Coronary artery (tissue), 2 donors: ENCODE data around the gene NTRK3.

Experiments used
- DNase-seq: peaks from one replicate; pipeline ENCODE4 v3.0.0-alpha.2; 2017; ENCODE audit warnings: low spot score
- H3K27ac ChIP-seq, 2 donors: fragments of 200-600 bp; sonication (generic); one replicate each; pipeline ENCODE4 v1.5.1; 2016 to 2019
- H3K4me3 ChIP-seq: fragments of 200-600 bp; sonication (generic); 2 replicates; pipeline ENCODE4 v1.5.1; 2016; ENCODE audit warnings: mild to moderate bottlenecking, moderate library complexity
- CTCF ChIP-seq: fragments of 200-600 bp; sonication (generic); IDR thresholded peaks from one replicate; pipeline ENCODE4 v1.5.1; 2019; ENCODE audit warnings: antibody characterized with exemption

The NTRK3 gene

DNA sequence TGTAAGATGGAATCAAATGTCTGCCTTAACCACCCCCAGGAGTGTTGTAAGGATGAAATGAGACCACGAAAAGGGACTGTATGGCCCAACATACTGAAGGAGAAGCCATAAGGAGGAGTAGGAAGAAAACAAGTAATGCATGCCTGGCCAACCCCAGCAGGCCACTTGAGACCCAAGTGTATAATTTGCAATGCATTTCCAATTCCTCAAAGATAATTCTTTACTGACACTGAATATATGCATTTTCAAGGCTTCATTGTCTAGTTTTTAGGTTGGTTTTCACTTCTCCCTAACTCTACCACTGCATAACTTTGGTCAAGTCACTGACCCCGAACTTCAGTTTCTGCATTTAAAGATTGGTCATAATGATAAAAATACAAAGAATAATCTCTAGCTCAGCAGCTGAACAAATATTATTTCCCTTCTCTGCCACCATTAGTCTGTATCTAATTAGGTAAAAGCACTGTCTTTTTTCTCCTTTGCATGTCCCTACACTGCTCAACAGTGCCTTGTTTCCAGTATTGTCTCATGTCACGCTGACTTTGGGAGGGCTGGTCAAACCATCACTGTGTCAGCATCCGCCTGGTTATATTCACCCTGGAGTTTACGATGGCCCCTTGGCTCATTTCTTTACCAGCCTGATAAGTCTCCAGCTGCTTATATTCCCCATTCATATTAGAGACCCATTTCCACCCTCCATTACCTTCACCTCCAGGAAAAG lies 378.6 kb downstream of the NTRK3 start:
- Histone ChIP-seq H3K27ac (no peak overlapping the region), H3K4me3 (no peak overlapping the region)
- DNase-seq = no peak
- TF ChIP-seq CTCF = no peak

DNA sequence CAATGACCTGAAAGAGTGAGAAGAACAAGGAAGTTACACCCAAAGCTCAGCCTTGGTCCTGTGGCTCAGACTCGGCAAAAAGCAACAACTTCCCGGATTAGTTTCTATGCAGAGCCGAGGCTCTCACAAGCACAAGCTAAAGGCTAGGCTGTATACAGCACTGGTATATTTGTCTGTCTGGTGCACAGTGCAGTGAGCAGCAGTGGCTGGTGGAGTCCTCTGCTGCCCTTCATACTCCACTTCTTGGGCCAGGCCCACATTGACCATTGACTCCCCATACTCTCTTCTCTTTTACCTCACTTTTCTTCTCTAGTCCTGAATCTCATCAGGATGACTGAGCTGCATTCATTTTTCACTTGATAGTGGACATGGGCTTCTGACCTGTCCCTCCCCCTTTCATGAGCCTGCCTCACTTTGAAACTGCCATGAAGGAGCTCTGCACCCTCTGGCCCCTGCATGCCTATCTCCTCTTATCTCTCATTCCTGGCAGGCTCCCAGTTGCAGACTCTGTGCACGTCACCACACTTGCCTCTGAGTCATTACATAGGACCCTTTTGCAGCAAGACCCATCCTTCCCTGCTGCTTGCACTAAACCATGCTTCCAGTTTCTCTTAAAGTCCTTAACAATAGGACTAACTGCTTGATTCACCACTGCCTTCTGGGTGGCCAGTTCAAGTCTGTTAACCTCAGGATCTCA lies 379.3 kb downstream of the NTRK3 start:
- Histone ChIP-seq H3K4me3 (no peak overlapping the region), H3K27ac (no peak overlapping the region)
- no peak for DNase-seq
- no peak for TF ChIP-seq CTCF

GRCh38 chr15:87874896-87875711 lies 381.4 kb downstream of the NTRK3 start:
- no peak for TF ChIP-seq CTCF
- no peak overlapping the region for H3K4me3 ChIP-seq
- DNase-seq = no peak

GRCh38 chr15:87873516-87873915 lies 383.0 kb downstream of the NTRK3 start:
- no peak for TF ChIP-seq CTCF
- Histone ChIP-seq H3K27ac (no peak overlapping the region), H3K4me3 (no peak overlapping the region)
- no peak for DNase-seq

More at GRCh38 chr15:87874896-87875711, 381.4 kb downstream of the NTRK3 start:
- H3K27ac ChIP-seq = no peak overlapping the region

DNA sequence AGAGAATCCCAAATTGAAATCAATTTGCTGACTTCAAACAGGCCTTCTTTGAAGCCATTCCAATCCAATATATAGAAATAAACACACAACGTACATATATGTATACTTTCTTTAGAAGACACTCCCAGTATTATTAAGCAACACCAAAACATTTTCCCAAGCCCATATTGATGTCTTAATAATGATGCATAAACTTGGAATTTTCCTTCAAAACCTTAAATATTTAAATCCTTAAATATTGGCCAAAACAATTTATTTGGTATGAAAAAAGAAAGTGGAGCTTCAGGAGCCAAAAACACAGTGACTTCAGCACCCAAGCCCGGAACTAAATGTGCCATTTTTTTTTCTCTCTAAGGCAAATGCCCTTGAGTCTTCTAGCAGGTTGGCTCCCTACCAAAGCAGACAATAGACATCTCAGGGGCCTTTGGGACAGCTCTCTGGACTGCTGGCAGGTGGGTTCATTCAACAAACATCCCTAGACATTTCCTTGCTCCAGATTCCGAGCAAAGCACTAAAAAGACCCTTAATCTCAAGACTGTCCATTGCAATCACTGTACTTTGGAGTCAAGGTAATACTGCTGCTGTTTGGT lies 384.7 kb downstream of the NTRK3 start:
- TF ChIP-seq CTCF = no peak
- no peak overlapping the region for H3K27ac ChIP-seq
- no peak overlapping the region for H3K4me3 ChIP-seq
- no peak for DNase-seq

- DNase-seq = no peak
- no peak overlapping the region for H3K4me3 ChIP-seq
- no peak overlapping the region for H3K27ac ChIP-seq
- no peak for TF ChIP-seq CTCF
Observed at GRCh38 chr15:87871258-87871681, 385.3 kb downstream of the NTRK3 start.
